WTC11 (cell line): Measurements from ENCODE around the gene ELN. TPM values are rescaled to one million over a fixed set of nuclear protein-coding genes. Genes with fewer than 3 reads are reported as not detected.

Experiments used
- ATAC-seq: fragments of 200-7000 bp; cut with Tn5 transposase; 2 replicates; pipeline ENCODE4 v1.10.0; 2021; ENCODE audit warnings: mild to moderate bottlenecking, moderate library complexity
- CTCF ChIA-PET: fragments of 300-600 bp; sonication (Branson Sonifier 250); formaldehyde crosslinking; loops from one replicate; lab custom pipeline; 2021; ENCODE audit warnings: antibody characterized with exemption; lab: Charles Lee
- POLR2A ChIA-PET: fragments of 350-600 bp; sonication (Branson Sonifier 250); formaldehyde crosslinking; loops from one replicate; lab custom pipeline; 2021; ENCODE audit warnings: antibody characterized with exemption; lab: Charles Lee
- DNase-seq: peaks from one replicate; pipeline ENCODE4 v3.0.0; 2021; ENCODE audit warnings: low spot score
- H3K27ac Mint-ChIP-seq: 2 replicates; pipeline ENCODE4 v1.8.0; 2021; ENCODE audit warnings: mixed read lengths
- H3K27me3 Mint-ChIP-seq: 2 replicates; pipeline ENCODE4 v1.8.0; 2021; ENCODE audit warnings: low read depth, mild to moderate bottlenecking, moderate library complexity, mixed read lengths
- H3K36me3 Mint-ChIP-seq: 2 replicates; pipeline ENCODE4 v1.8.0; 2021; ENCODE audit warnings: mixed read lengths
- H3K4me1 Mint-ChIP-seq: 2 replicates; pipeline ENCODE4 v1.8.0; 2022; ENCODE audit warnings: mixed read lengths
- H3K4me3 Mint-ChIP-seq: 2 replicates; pipeline ENCODE4 v1.8.0; 2021; ENCODE audit warnings: mild to moderate bottlenecking, moderate library complexity, mixed read lengths
- H3K9me3 Mint-ChIP-seq: 2 replicates; pipeline ENCODE4 v1.8.0; 2021; ENCODE audit warnings: mixed read lengths
- AFF4 ChIP-seq: sonication (generic); formaldehyde crosslinking; IDR thresholded peaks from 2 replicates; pipeline ENCODE4 v1.8.1; 2023; ENCODE audit warnings: mild to moderate bottlenecking, missing genetic modification reagents, borderline replicate concordance
- AR ChIP-seq: fragments of 250-450 bp; sonication (Bioruptor Pico); IDR thresholded peaks from 2 replicates; pipeline ENCODE4 v1.9.0; 2021; ENCODE audit warnings: mild to moderate bottlenecking
- CREB1 ChIP-seq: sonication (generic); formaldehyde crosslinking; IDR thresholded peaks from 2 replicates; pipeline ENCODE4 v1.8.0; 2023; ENCODE audit warnings: mild to moderate bottlenecking, missing genetic modification reagents
- EMX1 ChIP-seq: fragments of 250-450 bp; sonication (Bioruptor Pico); IDR thresholded peaks from 2 replicates; pipeline ENCODE4 v1.8.0; 2021; ENCODE audit warnings: mild to moderate bottlenecking
- ETV6 ChIP-seq: sonication (generic); formaldehyde crosslinking; IDR thresholded peaks from 2 replicates; pipeline ENCODE4 v1.8.1; 2022; ENCODE audit warnings: mild to moderate bottlenecking, missing genetic modification reagents
- FOXJ3 ChIP-seq: sonication (generic); formaldehyde crosslinking; IDR thresholded peaks from 2 replicates; pipeline ENCODE4 v1.9.0; 2021; ENCODE audit warnings: missing genetic modification reagents, mild to moderate bottlenecking, borderline replicate concordance
- HMGA2 ChIP-seq: fragments of 250-450 bp; sonication (Bioruptor Pico); IDR thresholded peaks from 2 replicates; pipeline ENCODE4 v1.4.0; 2021; ENCODE audit warnings: mild to moderate bottlenecking, moderate library complexity
- HMGXB4 ChIP-seq: sonication (generic); formaldehyde crosslinking; IDR thresholded peaks from 2 replicates; pipeline ENCODE4 v1.8.1; 2023; ENCODE audit warnings: mild to moderate bottlenecking, moderate library complexity, missing genetic modification reagents
- IRF1 ChIP-seq: sonication (generic); formaldehyde crosslinking; IDR thresholded peaks from 2 replicates; pipeline ENCODE4 v1.8.0; 2023; ENCODE audit warnings: missing genetic modification reagents
- IRF2 ChIP-seq: sonication (generic); formaldehyde crosslinking; IDR thresholded peaks from 2 replicates; pipeline ENCODE4 v1.8.0; 2022; ENCODE audit warnings: low read depth, missing genetic modification reagents, borderline replicate concordance
- JAZF1 ChIP-seq: fragments of 250-450 bp; sonication (Bioruptor Pico); IDR thresholded peaks from 2 replicates; pipeline ENCODE4 v1.9.0; 2021; ENCODE audit warnings: moderate library complexity, mild to moderate bottlenecking, inconsistent platforms
- MXD4 ChIP-seq: fragments of 250-450 bp; sonication (Bioruptor Pico); IDR thresholded peaks from 2 replicates; pipeline ENCODE4 v1.8.0; 2021; ENCODE audit warnings: mild to moderate bottlenecking, moderate library complexity, borderline replicate concordance
- NFYB ChIP-seq: sonication (generic); formaldehyde crosslinking; conservative IDR thresholded peaks from 2 replicates; pipeline ENCODE4 v1.8.0; 2022; ENCODE audit warnings: low read depth, missing genetic modification reagents
- SOX15 ChIP-seq: fragments of 250-450 bp; sonication (Bioruptor Pico); IDR thresholded peaks from 2 replicates; pipeline ENCODE4 v1.9.0; 2021; ENCODE audit warnings: mild to moderate bottlenecking
- TEAD1 ChIP-seq: sonication (generic); formaldehyde crosslinking; IDR thresholded peaks from 2 replicates; pipeline ENCODE4 v1.8.0; 2022; ENCODE audit warnings: mild to moderate bottlenecking, missing genetic modification reagents
- TP53 ChIP-seq: sonication (generic); formaldehyde crosslinking; IDR thresholded peaks from 2 replicates; pipeline ENCODE4 v1.8.1; 2023; ENCODE audit warnings: mild to moderate bottlenecking, missing genetic modification reagents
- USF1 ChIP-seq: sonication (generic); formaldehyde crosslinking; IDR thresholded peaks from 2 replicates; pipeline ENCODE4 v1.8.0; 2022; ENCODE audit warnings: mild to moderate bottlenecking, missing genetic modification reagents
- USF2 ChIP-seq: sonication (generic); formaldehyde crosslinking; IDR thresholded peaks from 2 replicates; pipeline ENCODE4 v1.8.1; 2023; ENCODE audit warnings: mild to moderate bottlenecking, missing genetic modification reagents, moderate library complexity
- ZNF138 ChIP-seq: sonication (generic); formaldehyde crosslinking; conservative IDR thresholded peaks from 2 replicates; pipeline ENCODE4 v1.8.1; 2022; ENCODE audit warnings: mild to moderate bottlenecking, moderate library complexity, missing genetic modification reagents
- ZNF281 ChIP-seq: sonication (generic); formaldehyde crosslinking; IDR thresholded peaks from 2 replicates; pipeline ENCODE4 v1.8.0; 2023; ENCODE audit warnings: mild to moderate bottlenecking, missing genetic modification reagents
- ZNF423 ChIP-seq: fragments of 250-450 bp; sonication (Bioruptor Pico); IDR thresholded peaks from 2 replicates; pipeline ENCODE4 v2.1.2; 2022; ENCODE audit warnings: mild to moderate bottlenecking, moderate library complexity
- total RNA-seq: library from RNA; stranded (reverse); gene quantifications from 3 replicates; pipeline ENCODE4 v1.2.3, GENCODE V29; 2021

Gene ELN
- total RNA-seq, 1 experiment from 2014 or later, result 3.3 TPM

GRCh38 chr7:74023786-74024185, 4.2 kb upstream of the ELN start:
- Mint-ChIP-seq H3K27me3 (peaks cover 7% of the 10 kb centered on the region), H3K9me3 (no peaks in the 10 kb centered on the region), H3K4me3 (no peak overlapping the region), H3K27ac (no peak overlapping the region), H3K4me1 (peaks cover 14% of the 10 kb centered on the region), H3K36me3 (no peaks in the 10 kb centered on the region)
- POLR2A ChIA-PET, result no interaction called here
- CTCF ChIA-PET, result interaction anchor here (0.5 to 5.1 kb wide), 4 partner anchors 10 to 173 kb away, joined by 3 to 122 read pairs (median 12); no protein-coding TSS in a partner anchor
- ATAC-seq (no peak), DNase-seq (no peak)
- TF ChIP-seq IRF1 (CRISPR knock-in tag) (no peak), TEAD1 (no peak), JAZF1 (no peak), AR (no peak), ZNF138 (CRISPR knock-in tag) (no peak), HMGXB4 (CRISPR knock-in tag) (no peak), ZNF423 (CRISPR knock-in tag) (no peak), ZNF281 (CRISPR knock-in tag) (no peak), EMX1 (CRISPR knock-in tag) (no peak), ETV6 (CRISPR knock-in tag) (no peak), TP53 (CRISPR knock-in tag) (no peak), MXD4 (CRISPR knock-in tag) (no peak), USF1 (CRISPR knock-in tag) (no peak), FOXJ3 (CRISPR knock-in tag) (no peak), USF2 (CRISPR knock-in tag) (no peak), HMGA2 (CRISPR knock-in tag) (no peak), NFYB (CRISPR knock-in tag) (no peak)

- ATAC-seq, result no peak
- peaks cover 10% of the 10 kb centered on the region for H3K27me3 Mint-ChIP-seq
- no peak overlapping the region for H3K27ac Mint-ChIP-seq
- peaks cover 23% of the 10 kb centered on the region for H3K4me1 Mint-ChIP-seq
- CTCF ChIA-PET, result interaction anchor here (0.7 to 5.1 kb wide), 7 partner anchors 16 to 156 kb away, joined by 3 to 122 read pairs (median 21); no protein-coding TSS in a partner anchor
- no peak overlapping the region for H3K4me3 Mint-ChIP-seq
- H3K9me3 Mint-ChIP-seq, result no peaks in the 10 kb centered on the region
- no peaks in the 10 kb centered on the region for H3K36me3 Mint-ChIP-seq
- DNase-seq, result no peak
- POLR2A ChIA-PET, result no interaction called here
- TF ChIP-seq AFF4, result no peak
- no peak for TF ChIP-seq CREB1 (CRISPR knock-in tag)
- TF ChIP-seq IRF2 (CRISPR knock-in tag), result no peak
- no peak for TF ChIP-seq SOX15 (CRISPR knock-in tag)
Measured at GRCh38 chr7:74025146-74025545, 2.8 kb upstream of the ELN start.
